Measurements from ENCODE around the gene COL17A1.

COL17A1 gene

DNA sequence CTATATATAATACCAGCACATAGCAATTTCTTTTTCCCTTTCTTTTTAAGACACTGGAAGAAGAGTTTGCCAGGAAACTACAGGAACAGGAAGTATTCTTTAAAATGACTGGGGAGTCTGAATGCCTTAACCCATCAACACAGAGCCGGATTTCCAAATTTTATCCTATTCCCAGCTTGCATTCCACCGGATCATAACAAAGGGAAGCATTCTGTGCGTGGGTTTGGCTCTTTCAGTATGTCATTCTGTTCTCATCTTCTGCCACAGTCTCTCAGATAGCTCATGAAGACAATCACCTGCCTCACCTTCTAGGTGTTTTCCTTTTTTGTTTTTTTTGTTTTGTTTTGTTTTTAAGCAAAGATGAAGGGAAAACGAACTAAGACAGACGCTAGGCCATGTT is 60.2 kb downstream of the COL17A1 start:
- ATAC-seq (ENCODE audit: low read depth) (no peak), DNase-seq (ENCODE audit: low spot score) (no peak)
- H3K4me3 ChIP-seq (ENCODE audit: severe bottlenecking): no peak overlapping the region
- H3K36me3 ChIP-seq (ENCODE audit: low read depth): peaks cover 92% of the 10 kb centered on the region
- no peaks in the 10 kb centered on the region for H3K4me1 ChIP-seq (ENCODE audit: insufficient read depth, poor library complexity, severe bottlenecking)
- H3K27ac ChIP-seq (ENCODE audit: poor library complexity, severe bottlenecking): no peak overlapping the region
- no peaks in the 10 kb centered on the region for H3K9me3 ChIP-seq (ENCODE audit: severe bottlenecking)
- H3K27me3 ChIP-seq (ENCODE audit: insufficient read depth, poor library complexity, severe bottlenecking): no peaks in the 10 kb centered on the region
- TF ChIP-seq, protein P1, sequence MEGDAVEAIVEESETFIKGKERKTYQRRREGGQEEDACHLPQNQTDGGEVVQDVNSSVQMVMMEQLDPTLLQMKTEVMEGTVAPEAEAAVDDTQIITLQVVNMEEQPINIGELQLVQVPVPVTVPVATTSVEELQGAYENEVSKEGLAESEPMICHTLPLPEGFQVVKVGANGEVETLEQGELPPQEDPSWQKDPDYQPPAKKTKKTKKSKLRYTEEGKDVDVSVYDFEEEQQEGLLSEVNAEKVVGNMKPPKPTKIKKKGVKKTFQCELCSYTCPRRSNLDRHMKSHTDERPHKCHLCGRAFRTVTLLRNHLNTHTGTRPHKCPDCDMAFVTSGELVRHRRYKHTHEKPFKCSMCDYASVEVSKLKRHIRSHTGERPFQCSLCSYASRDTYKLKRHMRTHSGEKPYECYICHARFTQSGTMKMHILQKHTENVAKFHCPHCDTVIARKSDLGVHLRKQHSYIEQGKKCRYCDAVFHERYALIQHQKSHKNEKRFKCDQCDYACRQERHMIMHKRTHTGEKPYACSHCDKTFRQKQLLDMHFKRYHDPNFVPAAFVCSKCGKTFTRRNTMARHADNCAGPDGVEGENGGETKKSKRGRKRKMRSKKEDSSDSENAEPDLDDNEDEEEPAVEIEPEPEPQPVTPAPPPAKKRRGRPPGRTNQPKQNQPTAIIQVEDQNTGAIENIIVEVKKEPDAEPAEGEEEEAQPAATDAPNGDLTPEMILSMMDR (IDR thresholded peaks at IDR 0.05; ENCODE audit: poor library complexity, severe bottlenecking): no peak

DNA sequence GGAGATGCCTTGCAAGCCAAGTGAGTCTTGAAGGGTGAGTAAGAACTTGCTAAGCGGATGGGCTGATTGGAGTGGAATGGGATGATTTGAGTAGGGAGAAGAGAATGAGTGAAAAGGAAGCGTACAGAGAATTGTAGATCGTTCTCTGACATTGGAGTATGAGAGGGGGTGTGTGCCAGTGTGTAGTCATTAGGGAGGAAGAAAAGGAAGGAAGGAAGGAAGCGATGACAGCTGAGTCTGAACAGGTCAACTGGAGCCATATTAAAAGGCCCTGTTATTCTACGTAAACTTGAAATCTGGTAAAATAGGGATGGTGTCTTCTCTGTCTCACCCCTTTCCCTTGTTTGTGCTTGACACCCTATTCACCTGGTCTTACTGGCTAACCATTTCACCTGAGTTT is 63.7 kb downstream of the COL17A1 start:
- Histone ChIP-seq H3K27me3 (ENCODE audit: insufficient read depth, poor library complexity, severe bottlenecking) (no peaks in the 10 kb centered on the region), H3K4me1 (ENCODE audit: insufficient read depth, poor library complexity, severe bottlenecking) (no peaks in the 10 kb centered on the region), H3K27ac (ENCODE audit: poor library complexity, severe bottlenecking) (no peak overlapping the region), H3K36me3 (ENCODE audit: low read depth) (peaks cover 98% of the 10 kb centered on the region), H3K9me3 (ENCODE audit: severe bottlenecking) (no peaks in the 10 kb centered on the region), H3K4me3 (ENCODE audit: severe bottlenecking) (no peak overlapping the region)
- TF ChIP-seq, protein P1 (IDR thresholded peaks at IDR 0.05; ENCODE audit: poor library complexity, severe bottlenecking): no peak
- DNase-seq (ENCODE audit: low spot score) (no peak), ATAC-seq (ENCODE audit: low read depth) (no peak)

DNA sequence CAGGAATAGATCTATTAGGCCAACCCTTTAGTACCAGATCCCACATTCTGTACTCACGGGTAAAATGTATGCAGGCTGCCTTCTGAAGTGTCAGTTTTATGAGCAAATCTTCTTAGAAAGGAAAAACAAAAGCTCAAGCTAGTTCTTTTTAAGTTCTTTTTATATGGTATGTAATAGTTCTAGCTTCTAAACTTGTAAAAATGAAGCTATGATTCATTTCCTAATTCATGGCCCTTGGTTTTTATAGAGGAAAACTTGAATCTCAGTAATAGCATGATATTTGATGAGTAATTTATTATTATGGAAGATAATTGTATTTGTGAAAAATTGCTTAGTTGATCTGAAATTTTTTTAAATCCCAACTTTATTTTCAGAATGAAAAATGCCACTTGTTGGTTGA is 64.4 kb downstream of the COL17A1 start:
- Histone ChIP-seq H3K27me3 (ENCODE audit: insufficient read depth, poor library complexity, severe bottlenecking) (no peaks in the 10 kb centered on the region), H3K9me3 (ENCODE audit: severe bottlenecking) (no peaks in the 10 kb centered on the region), H3K4me3 (ENCODE audit: severe bottlenecking) (no peak overlapping the region), H3K36me3 (ENCODE audit: low read depth) (peaks cover 97% of the 10 kb centered on the region), H3K27ac (ENCODE audit: poor library complexity, severe bottlenecking) (no peak overlapping the region), H3K4me1 (ENCODE audit: insufficient read depth, poor library complexity, severe bottlenecking) (no peaks in the 10 kb centered on the region)
- ATAC-seq (ENCODE audit: low read depth) (no peak), DNase-seq (ENCODE audit: low spot score) (no peak)
- TF ChIP-seq, protein P1 (IDR thresholded peaks at IDR 0.05; ENCODE audit: poor library complexity, severe bottlenecking): no peak

DNA sequence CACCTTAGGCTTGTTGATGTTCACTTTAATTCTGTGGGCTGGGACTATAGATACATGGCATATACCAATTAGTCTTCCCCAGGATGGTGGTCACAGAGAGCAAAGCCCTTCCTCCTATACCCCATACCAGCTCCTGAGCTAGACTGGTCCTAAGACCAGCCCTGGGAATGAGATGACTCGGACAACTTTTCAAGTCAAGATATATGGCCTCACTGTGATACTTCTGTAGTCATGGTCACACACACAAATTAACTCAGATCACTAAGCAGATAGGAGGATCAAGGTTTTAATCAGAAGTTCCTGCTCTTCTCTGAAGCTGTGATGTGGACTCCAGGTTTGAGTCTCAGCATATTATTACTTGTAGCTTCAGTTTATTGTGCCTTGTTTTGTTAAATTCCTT is 65.7 kb downstream of the COL17A1 start:
- H3K4me1 ChIP-seq (ENCODE audit: insufficient read depth, poor library complexity, severe bottlenecking): no peaks in the 10 kb centered on the region
- TF ChIP-seq, protein P1 (IDR thresholded peaks at IDR 0.05; ENCODE audit: poor library complexity, severe bottlenecking): no peak
- no peak for DNase-seq (ENCODE audit: low spot score)
- ATAC-seq (ENCODE audit: low read depth): no peak
- peaks cover 91% of the 10 kb centered on the region for H3K36me3 ChIP-seq (ENCODE audit: low read depth)
- no peaks in the 10 kb centered on the region for H3K27me3 ChIP-seq (ENCODE audit: insufficient read depth, poor library complexity, severe bottlenecking)
- H3K4me3 ChIP-seq (ENCODE audit: severe bottlenecking): no peak overlapping the region
- H3K9me3 ChIP-seq (ENCODE audit: severe bottlenecking): no peaks in the 10 kb centered on the region
- no peak overlapping the region for H3K27ac ChIP-seq (ENCODE audit: poor library complexity, severe bottlenecking)

DNA sequence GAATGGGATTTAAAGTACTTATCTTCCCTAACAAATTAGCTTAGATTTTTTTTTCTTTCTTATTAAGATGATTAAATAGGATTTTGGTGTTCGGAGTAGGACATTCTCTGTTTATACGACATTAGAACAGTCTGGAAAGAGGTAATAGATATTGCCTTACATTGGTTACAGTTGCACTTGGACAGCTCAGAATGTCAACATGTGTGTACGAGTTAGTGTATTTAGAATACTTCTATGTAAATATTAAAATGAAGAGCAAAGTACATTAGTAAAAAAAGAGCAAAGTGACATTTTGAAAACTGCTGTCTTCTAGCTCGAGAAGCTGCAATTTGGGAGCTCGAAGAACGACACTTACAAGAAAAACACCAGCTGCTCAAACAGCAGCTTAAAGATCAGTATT is 67.2 kb downstream of the COL17A1 start:
- H3K36me3 ChIP-seq (ENCODE audit: low read depth): peaks cover 88% of the 10 kb centered on the region
- no peak for ATAC-seq (ENCODE audit: low read depth)

More for the DNA sequence above, 67.2 kb downstream of the COL17A1 start:
- no peaks in the 10 kb centered on the region for H3K27me3 ChIP-seq (ENCODE audit: insufficient read depth, poor library complexity, severe bottlenecking)
- no peaks in the 10 kb centered on the region for H3K4me1 ChIP-seq (ENCODE audit: insufficient read depth, poor library complexity, severe bottlenecking)
- no peak overlapping the region for H3K4me3 ChIP-seq (ENCODE audit: severe bottlenecking)
- no peak for DNase-seq (ENCODE audit: low spot score)
- TF ChIP-seq, protein P1 (IDR thresholded peaks at IDR 0.05; ENCODE audit: poor library complexity, severe bottlenecking): no peak
- no peaks in the 10 kb centered on the region for H3K9me3 ChIP-seq (ENCODE audit: severe bottlenecking)
- H3K27ac ChIP-seq (ENCODE audit: poor library complexity, severe bottlenecking): no peak overlapping the region

Measured in RWPE2 (cell line).